GM19455 (cell line): ENCODE measurements around the gene SYPL1.

Experiments
- ATAC-seq: cut with Tn5 transposase; IDR thresholded peaks from one replicate; pipeline ENCODE4 v1.9.1; 2021; ENCODE audit not compliant: unreplicated experiment

Gene SYPL1

DNA sequence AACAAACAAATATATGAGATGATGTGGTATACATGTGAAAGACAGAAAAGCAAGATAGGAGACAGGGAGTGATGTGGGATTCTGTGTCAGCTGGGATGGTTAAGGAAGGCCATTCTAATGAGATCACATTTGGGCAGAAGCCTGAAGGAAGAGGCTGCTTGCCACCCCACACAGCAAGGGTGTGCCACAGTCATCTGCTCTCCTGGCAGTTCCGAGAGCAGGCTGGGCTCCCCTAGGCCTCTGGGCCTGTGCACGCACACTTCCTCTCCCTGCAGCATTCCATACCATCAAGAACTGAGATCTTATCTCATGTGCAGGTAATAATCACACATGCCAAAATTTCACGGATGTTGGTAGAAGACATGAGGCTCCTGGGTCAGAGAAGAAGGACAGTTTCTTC lies 43.1 kb downstream of the SYPL1 start:
- no peak for ATAC-seq

DNA sequence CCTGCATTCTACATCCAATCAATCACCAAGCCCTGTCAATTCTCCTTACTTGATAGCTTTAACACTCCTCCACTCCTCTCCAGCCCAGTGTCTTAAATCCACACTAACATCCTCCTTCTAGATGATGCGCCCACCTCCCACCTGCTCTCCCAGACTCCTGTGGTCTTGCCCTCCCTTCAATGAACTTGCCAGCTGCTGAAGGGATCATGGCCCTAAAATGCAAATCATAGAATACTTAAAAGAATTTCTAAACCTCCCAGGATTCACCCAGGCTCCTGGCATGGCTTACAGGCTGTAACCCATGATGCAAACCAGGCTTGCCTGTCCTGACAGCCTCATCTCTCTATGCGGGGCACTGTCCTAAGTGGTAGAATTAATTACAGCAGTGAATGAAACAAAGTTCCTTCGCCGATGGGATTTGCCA lies 43.6 kb downstream of the SYPL1 start:
- ATAC-seq = no peak

DNA sequence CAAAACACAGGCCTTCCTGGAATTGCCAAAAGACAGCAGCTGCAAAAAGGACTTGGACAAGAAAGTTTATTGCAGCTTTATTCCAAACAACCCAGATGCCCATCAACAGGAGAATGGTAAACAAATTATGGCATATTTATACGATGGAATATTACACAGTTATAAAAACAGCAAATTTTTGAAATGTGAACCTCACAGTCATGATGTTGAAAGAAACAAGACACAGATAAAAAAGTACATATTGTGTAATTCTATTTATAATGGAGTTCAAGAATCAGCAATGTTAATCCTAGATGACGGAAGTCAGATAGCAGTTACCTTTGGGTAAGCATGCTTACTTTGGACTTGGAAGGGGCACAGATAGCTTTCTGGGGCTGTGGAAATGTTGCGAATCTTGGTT lies 44.4 kb downstream of the SYPL1 start:
- no peak for ATAC-seq

DNA sequence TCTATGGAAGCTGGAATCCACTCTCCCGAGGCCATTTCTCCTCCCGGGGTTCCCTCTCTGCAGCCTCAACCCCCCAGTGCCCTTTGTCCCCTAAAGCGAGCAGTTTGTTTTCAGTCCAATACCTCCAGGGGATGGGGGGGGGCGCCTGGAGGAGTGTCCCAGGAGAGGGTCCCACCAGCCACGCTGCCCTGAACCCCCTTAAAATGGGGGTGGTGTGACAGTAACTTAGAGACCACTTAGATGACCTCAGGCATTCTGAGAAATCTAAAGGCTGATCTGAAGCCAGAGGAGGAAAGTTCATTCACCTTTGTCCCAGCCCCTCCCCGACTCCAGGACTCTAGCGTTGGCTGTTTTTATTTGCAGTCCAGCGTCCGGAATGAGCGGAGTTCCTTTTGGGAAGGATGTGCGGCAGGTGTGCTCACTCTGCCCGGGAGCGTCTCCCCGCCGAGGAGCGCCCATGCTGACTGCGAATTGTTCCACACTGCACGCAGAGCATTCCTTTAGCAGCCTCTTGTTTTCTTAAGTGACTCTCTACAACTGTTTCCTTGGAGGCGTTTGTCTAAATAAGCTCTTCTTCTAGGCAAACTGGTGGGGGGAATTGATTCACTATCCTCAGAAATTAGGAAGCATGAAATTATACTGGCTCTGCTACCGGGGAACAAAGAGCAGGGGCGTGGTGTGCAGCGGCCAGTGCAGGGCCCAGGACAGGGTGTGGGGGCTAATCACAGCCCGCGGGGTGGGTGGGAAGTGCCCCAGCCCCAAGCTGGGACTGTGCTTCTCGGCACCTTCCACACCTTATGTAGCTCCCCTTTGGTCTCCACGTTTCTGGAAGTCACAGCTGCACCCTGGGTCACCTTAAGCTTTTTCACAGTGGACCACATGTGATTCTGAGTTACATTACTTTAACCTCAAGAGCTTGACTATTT lies 46.3 kb downstream of the SYPL1 start:
- ATAC-seq = no peak

DNA sequence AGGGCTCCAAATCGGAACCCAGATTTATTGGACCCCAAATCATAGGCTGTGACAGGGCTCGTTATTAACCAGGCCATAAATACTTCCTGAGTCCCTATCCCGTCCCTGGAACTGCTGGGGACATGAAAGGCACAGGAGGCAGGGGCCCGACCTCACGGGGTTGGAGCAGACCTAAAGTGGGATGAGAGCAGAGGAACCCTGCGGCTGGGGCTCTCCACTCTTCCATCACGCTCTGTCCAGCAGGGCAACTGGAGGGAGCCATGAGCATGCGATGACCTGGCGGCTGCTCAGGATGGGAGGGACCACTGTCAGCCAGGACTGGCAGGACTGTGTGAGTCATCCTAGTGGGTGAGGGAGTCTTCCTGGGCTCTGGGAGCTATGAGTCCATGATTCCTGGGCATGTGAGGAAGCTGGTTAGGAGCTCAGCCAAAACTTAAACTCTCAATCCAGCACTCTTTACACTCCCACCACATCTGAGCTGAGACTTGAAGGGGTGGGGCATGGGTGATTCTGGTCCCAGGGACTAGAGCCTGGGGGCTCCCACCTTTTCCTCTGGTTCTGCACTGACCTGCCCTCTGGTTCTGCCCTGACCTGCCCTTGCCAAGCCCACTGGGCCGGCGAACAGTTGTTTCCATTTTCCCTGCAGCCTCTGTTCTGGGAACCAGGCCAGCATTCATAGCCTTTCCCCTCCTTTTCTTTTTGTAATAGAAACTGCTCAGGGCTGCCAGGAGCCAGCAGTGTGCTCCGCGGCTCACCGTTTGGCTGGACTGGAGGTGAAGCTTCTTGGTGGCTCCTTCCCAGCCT lies 47.1 kb downstream of the SYPL1 start:
- no peak for ATAC-seq

DNA sequence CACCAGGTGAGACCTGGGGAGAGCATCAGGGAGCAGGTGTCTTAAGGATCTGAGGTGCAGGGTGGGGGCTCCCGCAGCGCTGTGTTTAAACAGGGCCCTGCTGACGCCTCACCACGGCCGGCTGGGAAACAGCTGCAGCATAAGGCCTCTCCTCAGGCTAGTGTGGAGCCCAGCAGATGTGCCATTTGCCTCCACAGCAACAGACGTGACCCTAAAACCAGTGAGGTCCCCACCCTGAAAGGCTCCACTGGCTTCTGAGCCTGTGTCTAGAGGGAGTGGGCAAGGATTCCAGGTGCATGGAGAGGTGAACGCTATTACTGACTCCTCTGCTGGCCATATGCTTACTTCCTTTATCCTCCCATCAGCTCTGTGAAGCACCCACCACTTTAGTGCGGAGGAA lies 47.8 kb downstream of the SYPL1 start:
- ATAC-seq = no peak

DNA sequence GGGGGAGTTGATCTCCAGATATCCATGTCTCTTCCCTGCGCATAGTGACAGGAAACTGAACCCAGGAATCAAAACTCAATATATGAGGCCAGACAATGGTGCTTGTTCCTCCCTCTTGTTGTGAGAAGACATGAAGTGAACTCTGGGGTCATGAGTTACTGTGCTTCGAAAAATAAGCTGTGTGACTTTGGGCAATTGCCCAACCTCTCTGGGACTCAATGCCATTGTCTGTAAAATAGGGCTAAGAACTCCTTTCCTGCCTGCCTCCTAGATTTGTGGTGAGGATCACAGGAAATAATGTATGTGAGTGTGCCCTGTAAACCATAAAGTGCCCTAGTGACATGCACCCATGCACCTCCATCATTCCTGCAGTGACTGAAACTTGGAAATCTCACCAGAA lies 48.4 kb downstream of the SYPL1 start:
- ATAC-seq = no peak

DNA sequence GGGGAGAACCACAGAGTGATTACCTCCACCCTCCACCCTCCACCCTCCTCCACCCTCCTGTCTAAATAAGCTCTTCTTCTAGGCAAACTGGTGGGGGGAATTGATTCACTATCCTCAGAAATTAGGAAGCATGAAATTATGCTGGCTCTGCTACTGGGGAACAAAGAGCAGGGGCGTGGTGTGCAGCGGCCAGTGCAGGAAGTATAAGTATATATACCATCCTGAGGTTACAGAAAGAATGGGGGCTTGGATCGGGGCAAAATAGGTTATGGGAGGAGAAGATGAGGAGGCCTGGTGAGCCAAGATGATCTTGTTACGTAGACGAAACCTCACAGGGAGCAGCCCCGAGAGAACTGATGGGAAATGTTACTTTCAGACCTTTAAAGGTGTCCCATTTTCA lies 49.1 kb downstream of the SYPL1 start:
- no peak for ATAC-seq

DNA sequence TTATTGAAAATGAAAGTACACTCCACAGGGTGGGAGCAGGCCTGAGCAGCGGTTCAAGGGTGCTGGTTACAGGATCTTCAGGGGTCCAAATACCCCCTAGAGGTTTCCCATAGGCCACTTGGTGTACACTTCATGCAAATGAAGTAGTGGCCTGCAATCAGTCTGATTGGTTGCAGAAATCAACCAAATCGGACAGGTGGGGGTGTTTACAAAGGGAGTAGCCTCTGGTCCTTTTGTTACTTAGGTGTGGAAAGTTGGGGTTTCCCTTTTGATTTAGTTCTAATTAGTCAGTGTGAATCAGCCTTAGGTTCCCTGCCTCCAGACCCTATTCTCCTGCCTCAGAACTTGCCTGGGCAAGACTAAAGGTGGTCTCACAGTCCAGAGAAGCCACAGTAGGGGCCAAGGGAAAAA lies 49.6 kb downstream of the SYPL1 start:
- no peak for ATAC-seq

DNA sequence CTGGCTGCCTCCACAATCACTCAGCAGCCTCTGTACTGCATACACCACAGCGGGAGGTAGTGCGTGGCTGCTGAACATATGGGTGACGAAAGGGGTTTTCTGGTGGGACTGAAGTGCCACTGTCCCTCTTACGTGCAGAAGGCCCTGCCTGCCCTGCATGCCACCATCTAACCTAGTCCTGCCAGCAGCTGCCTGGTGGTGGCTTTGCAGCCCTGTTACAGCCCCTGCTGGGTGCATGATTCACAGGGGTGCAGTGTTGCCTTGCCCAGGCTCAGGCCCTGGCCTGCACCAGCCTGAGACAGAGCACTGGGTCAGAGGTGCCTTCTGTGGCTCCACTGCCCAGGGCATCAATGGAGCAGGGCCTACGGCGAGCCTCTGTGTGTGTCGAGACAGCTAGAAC lies 50.1 kb downstream of the SYPL1 start:
- no peak for ATAC-seq

DNA sequence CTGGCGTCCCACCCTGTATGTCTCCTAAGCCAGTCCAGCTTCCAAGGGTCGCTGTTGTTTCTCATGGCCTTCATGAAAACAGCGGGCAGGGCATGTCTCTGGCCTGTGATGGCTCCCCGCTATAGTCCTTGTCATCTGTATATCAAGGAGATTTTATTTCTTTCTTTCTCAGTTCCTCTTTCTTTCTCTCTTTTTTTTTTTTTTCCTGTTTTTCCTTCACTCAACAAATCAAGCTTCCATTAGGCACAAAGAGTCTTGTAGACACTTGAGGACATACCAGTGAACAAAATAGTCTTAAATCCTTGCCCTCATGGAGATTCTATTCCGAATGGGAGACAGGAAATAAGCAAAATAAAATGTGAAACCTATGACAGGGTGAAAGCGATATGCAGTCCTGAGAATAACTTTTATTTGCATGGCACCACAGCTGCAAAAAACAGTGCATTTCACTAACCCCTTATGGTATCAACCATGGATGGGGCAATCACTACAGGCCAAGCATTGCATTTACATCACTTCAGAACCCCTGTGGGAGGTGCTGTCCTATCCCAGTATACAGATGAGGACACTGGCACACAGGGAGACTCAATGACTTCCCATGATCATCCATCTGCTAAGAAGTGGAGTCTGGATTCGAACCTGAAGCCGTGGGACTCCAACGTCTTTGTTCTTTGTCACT lies 50.7 kb downstream of the SYPL1 start:
- ATAC-seq = no peak

DNA sequence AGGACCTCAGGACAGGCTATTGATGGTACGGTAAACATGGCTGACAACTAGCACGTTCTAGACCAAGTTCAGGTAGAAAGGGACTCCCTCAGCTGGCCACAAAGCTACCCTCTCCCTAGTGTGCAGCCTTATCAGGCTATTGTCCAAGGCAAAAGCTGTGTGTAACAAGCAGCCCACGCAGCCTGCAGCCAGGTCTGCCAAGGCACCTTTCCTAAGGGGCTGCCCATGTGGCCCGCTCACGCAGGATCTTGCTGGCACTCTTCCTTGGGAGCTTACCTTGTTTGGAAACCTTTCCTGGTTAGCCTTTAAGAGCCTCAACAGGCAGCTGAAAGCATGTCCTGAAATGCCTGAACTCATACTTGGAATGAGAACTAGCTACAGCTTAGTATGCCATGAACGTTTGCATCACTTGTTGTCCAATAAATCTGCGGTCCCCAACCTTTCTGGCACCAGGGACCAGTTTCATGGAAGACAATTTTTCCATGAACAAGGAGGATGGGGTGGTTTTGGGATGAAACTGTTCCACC lies 51.7 kb downstream of the SYPL1 start:
- no peak for ATAC-seq

DNA sequence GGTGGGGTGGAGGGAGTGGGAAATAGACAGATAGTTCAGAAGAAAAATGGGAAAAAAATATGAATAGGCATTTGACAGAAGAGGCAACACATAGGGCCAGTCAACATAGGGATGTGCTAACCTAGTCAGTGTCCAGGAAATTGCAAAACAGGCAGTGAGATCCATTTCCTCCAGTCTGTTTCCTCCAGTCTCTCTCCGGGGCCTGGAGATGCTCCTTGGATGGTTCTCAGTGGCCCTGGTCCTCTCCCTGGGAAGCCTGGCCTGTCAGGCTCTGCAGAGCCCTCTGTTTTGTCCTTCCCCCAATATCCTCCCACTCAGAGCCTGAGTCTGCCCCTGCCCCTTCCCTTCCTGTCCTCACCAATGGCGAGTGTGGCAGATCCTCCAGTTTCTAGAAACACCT lies 52.6 kb downstream of the SYPL1 start:
- no peak for ATAC-seq

DNA sequence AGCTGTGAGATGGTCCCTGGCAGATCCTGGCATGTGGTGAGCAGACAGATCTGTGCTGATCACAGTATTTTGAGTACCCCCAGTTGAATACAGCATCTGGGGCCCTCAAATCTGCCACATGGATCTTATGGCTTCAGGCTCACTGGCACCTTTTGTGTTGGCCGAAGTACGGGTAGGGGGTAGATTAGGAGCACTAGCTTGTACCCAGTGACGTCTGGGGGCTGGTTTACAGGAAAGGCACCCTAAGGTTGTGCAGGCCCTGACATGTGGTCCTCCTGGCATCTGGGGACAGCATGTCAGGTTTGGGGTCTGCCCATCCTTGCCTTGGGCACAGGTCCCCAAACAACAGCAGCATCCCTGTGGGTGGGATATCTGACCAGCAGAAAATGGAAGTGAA lies 53.2 kb downstream of the SYPL1 start:
- no peak for ATAC-seq

DNA sequence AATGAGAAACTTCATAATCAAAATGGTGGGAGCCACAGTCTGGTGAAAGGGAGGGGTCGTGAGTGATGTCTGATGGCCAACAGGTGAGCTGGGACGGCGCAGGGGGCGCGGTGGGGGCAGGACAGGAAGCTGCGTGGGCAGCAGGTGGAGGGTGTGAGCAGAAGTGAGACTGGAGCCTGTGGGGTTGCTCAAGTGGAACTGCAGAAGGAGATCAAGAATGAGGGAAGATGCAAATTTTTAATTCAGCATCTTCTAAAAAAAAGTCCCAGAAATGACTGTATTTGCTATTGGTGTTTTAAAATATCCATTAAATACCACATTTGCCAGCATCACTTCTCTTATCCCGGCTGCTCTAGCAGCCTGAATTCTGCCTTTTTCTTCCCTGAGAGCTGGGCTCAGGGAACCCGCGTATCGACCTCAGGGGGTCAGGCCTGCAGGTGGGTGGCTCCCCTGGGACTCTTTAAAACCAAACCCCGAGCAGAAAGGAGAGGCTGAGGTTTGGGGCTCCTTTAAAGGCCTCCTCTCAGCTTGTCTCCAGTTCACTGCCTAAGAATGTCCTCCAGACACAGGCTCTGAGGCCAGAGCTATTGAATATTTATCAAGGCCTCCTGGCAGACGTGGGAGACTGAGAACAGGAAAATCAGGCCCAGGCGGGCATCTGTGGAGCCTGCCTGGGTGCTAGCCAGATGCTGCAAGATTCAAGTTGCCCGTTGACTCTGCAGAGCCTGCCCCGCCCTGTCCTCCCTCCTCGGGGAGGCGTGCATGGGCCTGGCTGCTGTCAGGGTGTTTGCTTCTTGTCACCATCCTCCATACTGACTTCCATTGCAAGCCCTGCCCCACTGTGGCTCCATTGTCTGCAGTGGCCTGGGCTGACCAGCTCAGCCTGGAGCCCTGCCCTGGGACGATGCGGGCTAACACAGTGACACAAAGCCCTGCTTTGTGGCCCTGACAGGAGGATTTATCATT lies 53.9 kb downstream of the SYPL1 start:
- ATAC-seq = peak; percentile 61

DNA sequence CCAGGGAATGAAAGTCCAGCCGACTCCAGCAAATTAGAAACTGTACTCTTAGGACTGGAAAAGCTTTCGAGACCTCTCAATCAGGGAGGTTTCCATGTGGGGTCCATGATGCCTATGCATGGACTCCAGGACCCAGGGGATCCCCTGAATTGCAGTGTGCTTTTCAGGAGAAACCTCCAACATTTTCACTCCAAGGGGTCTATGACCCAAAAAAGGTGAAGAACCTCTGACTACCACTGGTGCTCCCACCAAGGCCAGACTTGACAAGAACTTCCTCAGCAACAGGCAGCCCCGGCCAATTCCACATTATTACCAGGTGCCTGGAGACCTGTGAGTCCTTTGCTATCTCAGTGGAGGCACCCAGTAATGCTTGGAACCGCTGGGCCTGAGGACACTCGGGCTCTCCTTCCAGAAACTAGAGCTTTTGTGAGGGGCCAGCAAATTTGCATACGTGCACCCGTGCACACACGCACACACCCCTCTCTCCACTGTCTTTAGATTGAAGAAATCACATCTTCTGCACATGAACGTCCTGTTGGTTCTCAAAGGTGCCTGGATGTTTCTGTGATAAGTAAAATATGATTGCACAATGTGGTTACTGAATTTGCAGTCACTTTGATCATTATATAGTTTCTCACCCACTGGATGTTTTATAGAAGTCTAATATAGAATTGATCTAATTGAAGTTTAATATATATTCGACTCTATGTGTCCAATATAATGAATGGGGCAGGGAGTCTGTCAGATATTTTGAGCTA lies 54.7 kb downstream of the SYPL1 start:
- ATAC-seq = no peak

DNA sequence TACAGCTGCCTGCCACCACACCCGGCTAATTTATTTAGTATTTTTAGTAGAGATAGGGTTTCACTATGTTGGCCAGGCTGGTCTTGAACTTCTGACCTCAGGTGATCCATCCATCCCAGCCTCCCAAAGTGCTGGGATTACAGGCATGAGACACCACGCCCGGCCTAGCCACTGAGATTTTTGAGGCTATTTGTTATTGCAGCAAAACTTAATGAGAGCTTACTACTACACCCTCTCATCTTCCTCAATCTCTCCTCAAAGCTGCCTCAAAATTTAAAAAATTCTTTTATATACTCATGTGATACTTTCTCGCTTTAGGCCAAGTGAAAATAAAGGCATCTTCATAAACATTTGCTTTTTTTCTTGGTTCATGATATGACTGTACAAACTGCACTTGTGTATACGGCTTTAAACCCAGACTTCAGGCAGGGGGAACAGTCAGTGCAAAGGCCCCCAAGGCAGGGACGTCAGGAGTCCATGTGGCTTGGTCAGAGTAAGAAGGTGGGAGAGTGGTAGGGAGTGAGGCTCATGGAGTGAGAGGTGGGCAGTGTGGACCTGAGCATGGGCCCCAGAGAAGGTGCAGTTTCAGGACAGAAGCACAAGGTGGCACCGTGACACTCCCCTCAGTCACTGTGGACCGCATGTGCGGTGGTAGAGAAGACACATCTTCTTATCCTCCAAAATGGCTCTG lies 55.5 kb downstream of the SYPL1 start:
- no peak for ATAC-seq

DNA sequence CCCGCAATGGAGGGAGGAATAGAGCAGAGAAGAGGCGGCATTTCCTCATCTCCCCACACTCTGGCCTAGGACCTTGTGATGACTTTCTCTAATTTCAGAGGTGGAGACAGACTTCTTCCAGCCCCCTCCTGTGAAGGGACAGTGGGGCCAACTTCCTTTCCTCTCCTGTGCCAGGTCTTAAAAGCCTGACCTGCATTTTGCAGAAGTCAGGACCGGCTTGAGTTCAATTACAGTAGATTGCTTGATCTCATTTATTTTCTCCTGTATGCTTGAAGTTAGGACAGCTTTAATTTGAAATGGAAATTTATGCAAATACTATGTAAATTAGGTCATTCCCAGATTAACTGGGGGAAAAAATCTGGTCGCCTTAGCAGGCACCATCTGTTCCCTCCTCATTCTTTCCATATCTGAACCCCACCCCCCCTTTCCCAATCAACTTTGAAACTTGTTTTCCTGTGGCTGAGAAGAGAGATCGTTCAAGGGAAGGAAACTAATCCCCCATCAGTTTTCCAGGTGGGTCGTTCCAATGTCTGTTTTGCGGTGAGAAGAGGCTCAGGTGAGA lies 57.1 kb downstream of the SYPL1 start:
- no peak for ATAC-seq
